ENCODE data around the gene GNG13.

DNA sequence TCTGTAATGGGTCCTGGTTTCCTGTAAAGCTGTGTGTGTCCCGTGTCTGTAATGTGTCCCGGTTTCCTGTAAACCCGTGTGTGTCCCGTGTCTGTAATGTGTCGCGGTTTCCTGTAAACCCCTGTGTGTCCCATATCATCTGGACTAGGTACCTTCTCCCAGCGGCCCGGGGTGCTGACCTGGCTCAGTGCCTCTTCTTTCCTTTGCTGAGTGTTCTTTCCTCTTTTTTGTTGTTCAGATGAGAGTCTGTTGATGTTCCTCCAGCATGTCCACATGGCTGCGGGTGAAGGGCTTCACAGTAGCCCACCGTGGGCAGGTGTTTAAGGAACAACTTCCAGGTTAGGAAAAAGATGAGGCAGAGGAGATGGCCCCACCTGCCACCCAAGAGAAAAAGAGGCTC, 46.6 kb upstream of the GNG13 start:
- TF ChIP-seq, protein P1, sequence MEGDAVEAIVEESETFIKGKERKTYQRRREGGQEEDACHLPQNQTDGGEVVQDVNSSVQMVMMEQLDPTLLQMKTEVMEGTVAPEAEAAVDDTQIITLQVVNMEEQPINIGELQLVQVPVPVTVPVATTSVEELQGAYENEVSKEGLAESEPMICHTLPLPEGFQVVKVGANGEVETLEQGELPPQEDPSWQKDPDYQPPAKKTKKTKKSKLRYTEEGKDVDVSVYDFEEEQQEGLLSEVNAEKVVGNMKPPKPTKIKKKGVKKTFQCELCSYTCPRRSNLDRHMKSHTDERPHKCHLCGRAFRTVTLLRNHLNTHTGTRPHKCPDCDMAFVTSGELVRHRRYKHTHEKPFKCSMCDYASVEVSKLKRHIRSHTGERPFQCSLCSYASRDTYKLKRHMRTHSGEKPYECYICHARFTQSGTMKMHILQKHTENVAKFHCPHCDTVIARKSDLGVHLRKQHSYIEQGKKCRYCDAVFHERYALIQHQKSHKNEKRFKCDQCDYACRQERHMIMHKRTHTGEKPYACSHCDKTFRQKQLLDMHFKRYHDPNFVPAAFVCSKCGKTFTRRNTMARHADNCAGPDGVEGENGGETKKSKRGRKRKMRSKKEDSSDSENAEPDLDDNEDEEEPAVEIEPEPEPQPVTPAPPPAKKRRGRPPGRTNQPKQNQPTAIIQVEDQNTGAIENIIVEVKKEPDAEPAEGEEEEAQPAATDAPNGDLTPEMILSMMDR (IDR thresholded peaks at IDR 0.05) = no peak
- no peak for TF ChIP-seq POLR2A (IDR thresholded peaks at IDR 0.05)

Data from ovary (tissue), 3 donors.